ENCODE data around the gene DNAH2.

- TF ChIP-seq, protein P1, sequence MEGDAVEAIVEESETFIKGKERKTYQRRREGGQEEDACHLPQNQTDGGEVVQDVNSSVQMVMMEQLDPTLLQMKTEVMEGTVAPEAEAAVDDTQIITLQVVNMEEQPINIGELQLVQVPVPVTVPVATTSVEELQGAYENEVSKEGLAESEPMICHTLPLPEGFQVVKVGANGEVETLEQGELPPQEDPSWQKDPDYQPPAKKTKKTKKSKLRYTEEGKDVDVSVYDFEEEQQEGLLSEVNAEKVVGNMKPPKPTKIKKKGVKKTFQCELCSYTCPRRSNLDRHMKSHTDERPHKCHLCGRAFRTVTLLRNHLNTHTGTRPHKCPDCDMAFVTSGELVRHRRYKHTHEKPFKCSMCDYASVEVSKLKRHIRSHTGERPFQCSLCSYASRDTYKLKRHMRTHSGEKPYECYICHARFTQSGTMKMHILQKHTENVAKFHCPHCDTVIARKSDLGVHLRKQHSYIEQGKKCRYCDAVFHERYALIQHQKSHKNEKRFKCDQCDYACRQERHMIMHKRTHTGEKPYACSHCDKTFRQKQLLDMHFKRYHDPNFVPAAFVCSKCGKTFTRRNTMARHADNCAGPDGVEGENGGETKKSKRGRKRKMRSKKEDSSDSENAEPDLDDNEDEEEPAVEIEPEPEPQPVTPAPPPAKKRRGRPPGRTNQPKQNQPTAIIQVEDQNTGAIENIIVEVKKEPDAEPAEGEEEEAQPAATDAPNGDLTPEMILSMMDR (IDR thresholded peaks at IDR 0.05): no peak
- no peak for TF ChIP-seq POLR2A (IDR thresholded peaks at IDR 0.05)
Measured at GRCh38 chr17:7855660-7856010, 138.1 kb downstream of the DNAH2 start.

Data from sigmoid colon (tissue), 3 donors.